ENCODE measurements around the gene CASZ1.

DNA sequence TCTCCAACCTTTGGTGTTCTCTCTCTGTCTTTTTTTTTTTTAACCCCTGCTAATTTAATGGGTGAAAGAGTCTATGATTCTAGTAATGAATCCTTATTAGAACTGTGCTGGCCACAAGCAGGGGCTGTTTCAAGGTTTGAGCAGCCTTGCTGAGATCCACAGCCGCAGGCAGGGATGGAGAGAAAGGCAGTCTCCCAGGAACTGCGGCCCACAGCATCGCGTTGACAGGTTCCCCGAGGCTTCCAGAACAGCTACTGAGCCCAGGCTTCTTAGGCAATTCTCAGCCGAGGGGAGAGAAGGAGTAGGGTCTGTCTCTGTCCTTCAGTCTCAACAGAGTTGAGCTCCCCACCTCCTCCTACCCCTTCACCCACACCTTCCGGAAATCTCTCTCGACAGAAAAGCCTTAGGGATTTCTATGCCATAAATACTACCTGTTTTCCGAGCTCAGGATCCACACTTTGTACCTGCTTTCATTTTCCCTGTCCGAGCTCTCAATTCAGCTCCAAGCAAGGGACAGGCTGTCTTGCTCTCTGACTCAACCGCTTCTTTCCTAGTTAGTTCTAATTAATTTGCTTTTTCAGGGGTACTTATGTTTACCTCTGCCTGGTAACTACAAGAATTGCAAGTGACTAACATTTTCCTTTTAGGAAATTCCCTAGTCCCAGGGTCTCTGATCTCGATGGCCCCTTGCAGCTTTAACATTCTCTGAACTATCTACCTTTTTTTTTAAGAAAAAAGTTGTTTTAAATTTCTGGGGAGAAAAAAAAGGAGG lies 6.7 kb upstream of the CASZ1 start:
- TF ChIP-seq CEBPB (IDR thresholded peaks at IDR 0.05) (no peak), TAF1 (IDR thresholded peaks at IDR 0.05; ENCODE audit: low read depth) (no peak), NFIC (IDR thresholded peaks at IDR 0.05) (no peak), RAD21 (IDR thresholded peaks at IDR 0.05; ENCODE audit: low read depth) (no peak), CREB1 (IDR thresholded peaks at IDR 0.05; ENCODE audit: low read depth) (no peak), YY1 (IDR thresholded peaks at IDR 0.05; ENCODE audit: low read depth) (no peak), ZBTB7A (IDR thresholded peaks at IDR 0.05; ENCODE audit: low read depth) (no peak), TCF12 (IDR thresholded peaks at IDR 0.05; ENCODE audit: low read depth) (no peak), REST (IDR thresholded peaks at IDR 0.05; ENCODE audit: low read depth) (no peak), EP300 (IDR thresholded peaks at IDR 0.05; ENCODE audit: borderline replicate concordance) (no peak)
- TF ChIP-seq, protein P1, sequence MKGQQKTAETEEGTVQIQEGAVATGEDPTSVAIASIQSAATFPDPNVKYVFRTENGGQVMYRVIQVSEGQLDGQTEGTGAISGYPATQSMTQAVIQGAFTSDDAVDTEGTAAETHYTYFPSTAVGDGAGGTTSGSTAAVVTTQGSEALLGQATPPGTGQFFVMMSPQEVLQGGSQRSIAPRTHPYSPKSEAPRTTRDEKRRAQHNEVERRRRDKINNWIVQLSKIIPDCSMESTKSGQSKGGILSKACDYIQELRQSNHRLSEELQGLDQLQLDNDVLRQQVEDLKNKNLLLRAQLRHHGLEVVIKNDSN (IDR thresholded peaks at IDR 0.05), result no peak
- TF ChIP-seq, protein P2, sequence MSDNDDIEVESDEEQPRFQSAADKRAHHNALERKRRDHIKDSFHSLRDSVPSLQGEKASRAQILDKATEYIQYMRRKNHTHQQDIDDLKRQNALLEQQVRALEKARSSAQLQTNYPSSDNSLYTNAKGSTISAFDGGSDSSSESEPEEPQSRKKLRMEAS (IDR thresholded peaks at IDR 0.05), result no peak

All from Ishikawa (cell line).